K562 (cell line): Measurements from ENCODE around the gene PLXND1. TPM values are rescaled to one million over a fixed set of nuclear protein-coding genes. Genes with fewer than 3 reads are reported as not detected.

Source experiments
- ADNP ChIP-seq: fragments of 200-800 bp; sonication (Bioruptor generic); IDR thresholded peaks from 2 replicates; pipeline ENCODE4 v1.6.1; 2016; ENCODE audit warnings: missing genetic modification characterization, missing compliant biosample characterization
- AFF1 ChIP-seq, 2 experiments: fragments of 450-650 bp; IDR thresholded peaks; 2 replicates each; pipeline ENCODE4 v1.6.1; 2018; ENCODE audit warnings: mild to moderate bottlenecking in 2 of 2, low read depth in 1 of 2; ENCODE audit not compliant: partially characterized antibody in 2 of 2
- FOXK2 ChIP-seq, 2 experiments: fragments of 450-650 bp; IDR thresholded peaks in 1 of 2; conservative IDR thresholded peaks in 1 of 2; 2 replicates each; pipeline ENCODE4 v1.6.1; 2016; ENCODE audit warnings: low read depth in 2 of 2, mild to moderate bottlenecking in 1 of 2
- PKNOX1 ChIP-seq: fragments of 450-650 bp; IDR thresholded peaks from 2 replicates; pipeline ENCODE4 v1.6.1; 2016
- RBFOX2 ChIP-seq: fragments of 200-400 bp; formaldehyde crosslinking; IDR thresholded peaks from 2 replicates; pipeline ENCODE4 v1.6.1; 2017; ENCODE audit warnings: low read depth, mild to moderate bottlenecking, low read length, moderate library complexity
- RFX1 ChIP-seq: fragments of 450-650 bp; IDR thresholded peaks from 2 replicates; pipeline ENCODE4 v1.6.1; 2016; ENCODE audit warnings: mild to moderate bottlenecking, moderate library complexity
- UBTF ChIP-seq, 2 experiments: IDR thresholded peaks; 2 replicates each; pipeline ENCODE4 v1.6.1; 2012; ENCODE audit warnings: improper control_type of control experiment in 2 of 2, low read depth in 2 of 2, low read length in 2 of 2, borderline replicate concordance in 1 of 2
- ZBTB11 ChIP-seq, 3 experiments: fragments of 200-800 bp in 1 of 3; fragments of 250-450 bp in 1 of 3; fragments of 450-650 bp in 1 of 3; sonication (Bioruptor Pico) in 1 of 3; sonication (Bioruptor generic) in 1 of 3; formaldehyde crosslinking in 1 of 3; IDR thresholded peaks; 2 replicates each; pipeline versions ENCODE4 v1.6.1 to v1.8.0; 2016 to 2022; ENCODE audit warnings: mild to moderate bottlenecking in 2 of 3, missing genetic modification characterization in 2 of 3, missing compliant biosample characterization in 1 of 3, moderate library complexity in 1 of 3
- ZNF589 ChIP-seq: fragments of 200-800 bp; sonication (Bioruptor generic); IDR thresholded peaks from 2 replicates; pipeline ENCODE4 v1.6.1; 2016; ENCODE audit warnings: low read depth, missing genetic modification characterization, missing compliant biosample characterization
- polyA plus RNA-seq, 8 experiments: library from polyadenylated mRNA; depleted of rRNA in 4 of 8; stranded (reverse) in 5 of 8; unstranded in 3 of 8; fragments of >200 nt; fragmentation: Nextera tagmentation in 2 of 8; fragmentation: Illumina TruSeq in 1 of 8; extraction: Ambion mirVana in 2 of 8; extraction: Trizol in 1 of 8; gene quantifications; 2 replicates each; pipeline versions ENCODE4 v1.2.1 to v1.2.3, GENCODE V29; 2011 to 2014; ENCODE audit warnings: inconsistent platforms in 1 of 8, missing spikeins in 1 of 8
- total RNA-seq, 7 experiments: library from RNA; depleted of rRNA in 6 of 7; stranded (reverse); fragments of >200 nt in 6 of 7; fragmentation: Illumina TruSeq in 2 of 7; extraction: Trizol in 2 of 7; gene quantifications; 2 replicates each; pipeline versions ENCODE4 v1.2.1 to v1.2.3, GENCODE V29; 2011 to 2021; ENCODE audit warnings: low replicate concordance in 1 of 7

PLXND1 gene
- total and polyA plus RNA-seq, 9 of the 15 experiments (the other 6 are each of a cell fraction or from before 2014, with no cell fraction given), result 0.34 to 28.8 (median 14.0) TPM

- TF ChIP-seq PKNOX1, result peak; percentile 70
- TF ChIP-seq AFF1 (IDR thresholded peaks at IDR 0.05; ENCODE audit: low read depth in 1 of 2, partially characterized antibody in 2 of 2), result no peak
- TF ChIP-seq UBTF (IDR thresholded peaks at IDR 0.05; ENCODE audit: borderline replicate concordance in 1 of 2, low read depth in 2 of 2, low read length in 2 of 2), result peak; percentile 51 to 95; a peak in 3 of 4 replicates
- peak; percentile 61; the same call in 1 of the 2 replicates for TF ChIP-seq ADNP (tag)
- TF ChIP-seq ZNF589, result 0 out of 2 replicates have a peak, but pooled peaks have one; percentile 32
- peak in 1 of 2 experiments; percentile 42; a peak in 1 of 4 replicates for TF ChIP-seq FOXK2 (conservative IDR thresholded peaks at IDR 0.05 in 1 of 2, IDR thresholded peaks at IDR 0.05 in 1 of 2; ENCODE audit: low read depth in 2 of 2)
- TF ChIP-seq ZBTB11 (CRISPR knock-in tag; IDR thresholded peaks at IDR 0.05), result peak in 1 of 3 experiments; percentile 33; a peak in 1 of 6 replicates
- peak; percentile 15; the same call in 1 of the 2 replicates for TF ChIP-seq RBFOX2
- TF ChIP-seq RFX1, result peak; percentile 20; the same call in 1 of the 2 replicates
- TF ChIP-seq, all 486 proteins: peak for 13
Observed at GRCh38 chr3:129596194-129597086, 10.0 kb downstream of the PLXND1 start (continued).
